Stimulated activated naive CD4-positive, alpha-beta T cell treated with Interleukin-2 at 50 U/mL for 16 hours (primary cell): ENCODE results near the gene MRPS34.
A peak's percentile ranks its signal among the peaks of the same experiment; 100 is the strongest.
"Not testable (repeated sequence)": the region's sequence is repeated elsewhere in the genome, so short reads cannot be mapped to it uniquely, and the experiment has no call there.

Experiments
- DNase-seq: peaks from one replicate; lab custom pipeline; 2025; lab: John Stamatoyannopoulos, UW

The MRPS34 gene

DNA sequence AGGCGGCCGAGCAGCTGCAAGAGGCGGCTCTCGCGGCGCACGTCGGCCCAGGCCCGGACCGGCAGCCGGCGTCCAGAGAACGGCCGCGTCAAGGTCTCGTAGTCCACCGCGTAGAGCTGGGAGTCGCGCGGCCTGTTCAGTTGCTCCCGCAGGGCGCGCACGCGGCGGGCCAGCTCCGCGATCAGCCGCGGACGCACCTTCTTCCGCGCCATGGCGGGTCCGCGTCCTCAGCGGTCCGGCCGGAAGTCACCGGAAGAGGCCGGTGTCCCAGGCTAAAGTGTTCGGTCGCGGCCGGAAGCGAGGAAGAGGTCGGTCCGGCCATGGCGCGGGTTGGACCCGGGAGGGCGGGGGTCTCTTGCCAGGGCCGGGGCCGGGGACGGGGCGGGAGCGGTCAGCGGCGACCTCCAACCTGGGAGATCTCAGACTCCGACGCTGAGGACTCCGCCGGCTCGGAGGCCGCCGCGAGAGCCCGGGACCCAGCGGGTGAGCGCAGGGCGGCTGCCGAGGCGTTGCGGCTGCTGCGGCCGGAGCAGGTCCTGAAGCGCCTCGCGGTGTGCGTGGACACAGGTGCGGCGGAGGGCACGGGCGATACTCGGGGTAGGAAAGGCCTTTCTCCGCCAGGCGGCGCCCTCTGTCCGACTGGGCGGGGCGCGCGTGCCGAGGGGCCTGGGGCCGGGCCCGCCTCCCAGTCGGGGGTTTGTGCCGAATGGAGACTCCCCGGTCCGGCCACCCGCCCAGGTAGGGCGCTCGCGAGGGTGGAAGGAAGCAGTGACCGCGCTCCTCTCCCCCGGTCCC, at the start of gene MRPS34:
Gene MRPS34, minus strand, starts transcription at position 227 of the 795 bp plus-strand sequence. Its CDS starts 15 bp downstream, at position 212.
- DNase-seq, result peak; percentile 71

DNA sequence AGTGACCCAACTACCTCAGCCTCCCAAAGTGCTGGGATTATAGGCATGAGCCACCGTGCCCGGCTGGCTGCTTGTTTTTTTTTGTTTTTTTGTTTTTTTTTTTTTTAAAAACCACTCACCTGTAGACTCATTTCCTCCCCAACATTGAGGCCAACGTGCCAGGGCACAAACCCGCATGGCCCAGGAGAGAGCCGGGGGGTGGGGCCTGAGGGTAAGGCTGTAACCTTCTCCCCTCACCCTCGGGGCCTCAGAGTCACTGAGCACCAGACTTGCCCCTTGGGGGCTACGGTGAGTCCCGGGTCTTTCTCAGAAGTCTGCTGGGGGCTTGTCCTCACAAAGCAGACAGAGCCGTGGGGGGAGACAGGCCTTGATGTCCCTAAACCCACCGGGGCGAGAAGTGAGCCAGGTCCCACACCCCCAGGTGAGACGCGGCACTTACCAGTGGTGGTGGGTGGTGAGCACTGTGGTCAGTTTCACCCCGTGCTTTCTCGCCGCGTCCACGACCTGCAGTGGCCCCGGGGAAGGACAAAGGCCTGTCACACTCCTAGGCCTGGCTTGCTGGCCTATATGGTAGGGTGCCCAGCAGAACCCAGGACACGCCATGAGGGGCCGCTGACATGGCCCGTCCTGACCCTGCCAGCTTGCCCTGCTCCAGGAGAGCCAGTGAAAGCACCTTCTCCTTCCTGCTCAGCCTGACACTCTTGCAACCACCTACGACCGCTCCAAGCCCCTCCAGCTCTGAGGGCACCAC, 49.1 kb upstream of the MRPS34 start:
- no peak for DNase-seq

DNA sequence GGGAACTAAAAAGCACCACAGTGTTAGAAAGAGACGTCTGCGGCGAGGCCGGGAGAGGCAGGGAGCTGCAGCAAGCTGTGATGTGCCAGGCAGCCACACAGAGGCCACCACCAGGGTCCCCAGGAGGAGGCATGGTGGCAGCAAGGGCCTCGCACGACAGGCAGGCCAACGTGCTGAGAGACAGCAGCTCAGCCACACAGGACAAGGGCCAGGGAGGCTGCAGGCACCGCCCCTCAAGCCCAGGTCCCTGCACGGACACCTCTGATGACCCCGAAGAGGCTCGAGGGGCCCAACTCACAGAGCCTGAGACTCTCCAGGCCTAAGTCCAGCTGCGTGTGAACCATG, 48.0 kb upstream of the MRPS34 start:
- no peak for DNase-seq

DNA sequence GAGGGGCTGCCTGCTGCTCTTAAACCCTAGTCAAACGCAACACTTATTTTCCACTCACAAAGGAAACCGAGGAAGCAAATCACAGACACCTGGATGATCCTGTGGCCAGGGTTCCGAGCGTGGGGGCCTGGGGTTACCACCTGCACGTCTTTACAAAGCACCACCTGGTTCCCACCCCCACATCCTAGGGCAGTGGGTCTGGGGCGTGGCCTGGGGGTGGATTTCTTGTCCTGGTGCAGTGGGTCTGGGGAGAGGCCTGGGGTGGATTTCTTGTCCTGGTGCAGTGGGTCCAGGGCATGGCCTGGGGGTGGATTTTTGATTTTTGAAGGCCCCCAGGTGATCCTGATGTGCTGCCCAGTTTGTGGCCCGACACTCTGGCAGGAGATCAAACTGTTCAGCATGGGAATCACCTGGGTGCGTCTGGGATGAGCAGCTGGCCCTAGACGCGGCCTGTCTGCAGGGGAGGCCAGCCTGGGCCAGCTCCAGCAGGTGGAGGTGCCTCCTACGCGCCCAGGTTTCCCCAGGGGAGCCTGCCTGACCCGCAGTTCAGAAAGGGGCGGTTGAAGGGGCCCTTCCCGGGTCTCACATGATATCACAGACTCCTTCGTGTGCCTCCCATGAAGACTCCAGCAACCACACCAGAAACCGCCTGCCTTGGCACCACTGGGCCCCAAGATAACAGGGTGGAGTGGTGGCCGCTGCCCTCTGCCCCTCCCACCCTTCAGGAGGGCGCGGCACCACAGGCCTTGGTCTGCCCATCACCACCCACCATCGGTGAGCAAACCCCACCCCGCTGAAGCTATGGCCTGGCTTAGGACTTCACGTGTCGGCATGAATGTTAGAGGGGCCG, 47.4 kb upstream of the MRPS34 start:
- DNase-seq, result no peak

DNA sequence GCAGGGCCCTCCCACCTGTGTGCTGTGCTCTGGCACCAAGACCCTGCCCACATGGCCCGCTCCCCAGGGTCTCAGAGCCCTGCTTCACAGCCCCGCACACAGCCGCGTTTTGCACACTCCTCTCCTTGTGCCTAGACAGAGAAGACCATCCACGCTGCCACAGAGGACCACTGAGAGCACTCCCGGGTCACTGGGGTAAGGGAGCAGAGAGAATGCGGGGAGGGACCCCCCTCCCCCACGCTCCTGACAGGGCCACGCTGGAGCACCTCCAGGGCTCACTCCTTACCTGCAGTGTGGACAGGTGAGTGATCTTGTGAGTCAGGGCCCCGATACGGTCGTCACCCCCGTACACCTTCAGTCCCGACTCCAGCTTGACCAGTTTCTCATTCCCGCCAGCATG, 46.7 kb upstream of the MRPS34 start:
- DNase-seq, result no peak

DNA sequence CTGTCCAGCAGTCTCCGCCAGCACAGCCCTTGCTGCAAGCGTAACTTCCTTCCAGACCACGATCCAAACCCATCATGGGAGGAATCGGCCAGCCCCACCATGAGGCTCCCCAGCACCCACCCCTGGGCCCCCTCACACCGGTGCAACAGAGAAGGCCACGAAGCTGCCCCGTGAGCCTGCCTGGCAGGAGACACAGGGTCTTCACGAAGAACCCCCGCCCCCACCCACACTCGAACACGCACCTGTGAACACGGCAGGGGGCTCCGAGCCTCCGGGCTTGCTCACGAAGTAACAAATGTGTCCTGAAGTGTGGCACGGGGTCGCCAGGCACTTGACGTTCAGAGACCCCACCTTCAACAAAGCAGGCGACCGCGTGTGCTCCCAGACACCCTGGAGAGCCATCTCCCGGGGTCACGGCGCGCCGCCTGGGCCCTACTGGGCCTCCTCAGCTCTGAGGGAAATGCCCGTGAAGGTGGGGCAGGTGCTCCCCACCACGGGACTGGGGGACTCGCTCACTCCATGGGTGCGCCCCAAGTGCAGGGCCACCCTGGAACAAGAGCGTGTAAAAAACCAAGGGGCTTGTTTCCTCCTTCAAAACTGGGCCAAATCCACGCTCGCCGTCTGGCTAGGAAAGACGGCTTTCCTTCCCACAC, 46.1 kb upstream of the MRPS34 start:
- no peak for DNase-seq

DNA sequence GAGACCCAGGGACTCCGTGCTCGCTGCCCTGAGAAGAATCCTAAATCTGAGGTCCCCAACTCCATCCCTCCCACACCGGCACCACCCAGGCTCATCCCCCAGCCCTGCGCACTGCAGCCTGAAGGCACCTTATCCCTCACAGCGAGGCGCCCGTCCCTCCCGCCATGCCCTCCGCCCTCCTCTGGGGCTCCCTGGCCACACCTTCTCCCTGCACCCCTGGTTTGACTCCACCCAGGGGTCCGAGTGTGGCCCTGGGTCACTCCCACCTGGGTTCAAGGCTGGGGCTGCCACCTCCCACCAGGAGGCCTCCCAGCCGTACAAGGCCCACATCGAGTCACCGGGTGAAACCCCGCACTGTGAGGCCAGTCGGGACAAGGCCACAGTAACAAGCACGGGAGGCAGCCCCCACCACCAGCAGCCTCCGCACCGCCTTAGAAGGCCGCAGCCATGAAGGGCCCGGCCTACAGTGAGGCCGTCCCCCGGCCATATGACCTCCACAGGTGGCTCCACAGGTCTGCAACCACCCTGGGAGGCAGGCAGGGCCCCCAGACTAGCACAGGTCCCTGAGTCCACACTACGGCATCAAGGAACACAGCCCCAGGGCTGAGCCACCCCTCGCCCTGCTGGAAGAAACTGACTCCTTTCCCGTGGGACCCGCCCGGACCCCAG, 45.4 kb upstream of the MRPS34 start:
- DNase-seq, result no peak

DNA sequence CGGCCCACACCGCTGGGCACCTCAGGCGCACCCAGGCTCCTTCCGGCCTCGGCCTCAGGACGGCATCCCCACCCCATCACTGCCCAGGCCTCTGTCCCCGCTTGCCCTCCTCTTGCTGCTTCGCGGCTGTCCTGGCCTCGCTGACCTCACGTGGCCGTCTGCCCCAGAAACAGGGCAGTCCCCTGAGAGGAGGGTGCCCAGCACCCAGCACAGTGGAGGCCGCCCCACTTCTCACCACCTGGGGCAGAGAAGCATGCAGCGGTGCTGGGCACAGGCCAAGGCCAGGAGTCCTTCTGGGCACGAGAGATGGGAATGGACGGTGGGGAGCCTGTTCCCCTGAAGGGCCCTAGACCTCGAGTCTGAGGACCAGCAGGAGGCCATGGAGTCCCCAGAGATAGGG, 44.8 kb upstream of the MRPS34 start:
- DNase-seq, result no peak

DNA sequence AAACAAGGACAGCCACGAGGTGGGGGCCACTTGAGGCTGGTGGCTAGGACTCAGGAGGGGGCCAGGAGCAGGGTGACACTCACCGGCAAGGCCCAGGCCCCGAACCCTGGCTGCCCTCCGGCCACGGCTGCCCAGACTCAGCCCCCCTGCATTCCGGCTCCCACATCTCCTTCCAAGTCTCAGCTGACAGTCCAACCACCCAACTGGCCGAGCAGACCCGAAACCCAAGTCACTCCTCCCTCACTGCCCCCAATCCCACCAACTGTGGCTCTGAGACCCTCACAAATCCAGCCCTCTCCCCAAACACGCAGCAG, 44.3 kb upstream of the MRPS34 start:
- DNase-seq, result no peak

DNA sequence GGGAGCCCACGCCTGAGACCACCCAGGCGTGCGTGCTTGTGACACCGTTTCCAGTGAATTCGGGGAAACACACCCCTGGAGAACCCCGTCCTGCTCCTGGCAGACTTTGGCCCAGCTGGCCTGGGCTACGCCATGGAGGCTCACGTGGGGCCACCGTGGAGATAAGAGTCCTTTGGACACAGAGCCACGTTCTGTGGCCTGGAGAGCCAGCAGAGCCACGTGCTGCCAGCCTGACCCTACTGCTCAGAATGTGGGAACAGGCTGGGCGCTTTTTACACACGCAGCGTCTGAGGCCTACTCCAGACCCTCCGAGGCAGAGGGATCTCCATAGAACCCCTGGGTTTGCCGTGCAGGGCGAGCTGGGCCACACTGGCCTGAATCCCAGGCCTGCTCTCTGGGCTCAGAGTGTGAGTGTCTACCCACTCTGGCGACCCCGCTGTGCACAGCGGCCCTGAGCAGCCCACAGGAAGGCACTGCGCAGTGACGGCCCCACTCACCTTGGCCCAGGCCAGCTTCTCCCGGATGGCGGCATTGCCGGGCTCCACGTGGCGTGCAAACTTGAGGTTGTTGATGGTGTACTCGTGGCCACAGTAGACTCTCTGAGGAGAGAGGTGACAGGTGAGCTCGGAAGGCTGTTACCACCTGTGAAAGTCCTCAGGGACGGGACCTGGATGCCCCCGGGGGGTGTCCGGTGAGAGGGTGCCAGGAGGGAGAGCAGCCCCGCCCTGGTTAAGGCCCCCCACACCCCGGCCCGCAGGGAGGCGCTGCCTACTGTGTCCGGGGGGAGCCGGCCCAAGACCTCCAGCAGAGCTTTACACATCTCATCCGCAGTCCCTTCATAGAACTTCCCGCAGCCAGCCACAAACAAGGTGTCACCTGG, 43.7 kb upstream of the MRPS34 start:
- no peak for DNase-seq

DNA sequence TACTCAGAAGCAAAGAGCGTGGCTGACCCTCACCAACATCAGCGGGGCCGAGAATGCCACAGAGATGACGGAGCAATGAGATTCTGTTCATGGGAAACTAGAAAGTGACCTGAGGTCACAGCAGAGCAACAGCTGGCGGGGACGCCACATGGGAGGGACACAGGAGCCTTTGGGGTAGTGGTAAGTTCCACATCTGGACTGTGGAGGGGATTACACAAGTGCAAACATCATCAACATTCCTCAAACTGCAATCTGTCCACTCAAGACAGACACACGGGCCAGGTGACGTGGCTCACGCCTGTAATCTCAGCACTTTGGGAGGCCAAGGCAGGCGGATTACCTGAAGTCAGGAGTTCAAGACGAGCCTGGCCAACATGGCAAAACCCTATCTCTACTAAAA, 42.5 kb upstream of the MRPS34 start:
- no peak for DNase-seq

DNA sequence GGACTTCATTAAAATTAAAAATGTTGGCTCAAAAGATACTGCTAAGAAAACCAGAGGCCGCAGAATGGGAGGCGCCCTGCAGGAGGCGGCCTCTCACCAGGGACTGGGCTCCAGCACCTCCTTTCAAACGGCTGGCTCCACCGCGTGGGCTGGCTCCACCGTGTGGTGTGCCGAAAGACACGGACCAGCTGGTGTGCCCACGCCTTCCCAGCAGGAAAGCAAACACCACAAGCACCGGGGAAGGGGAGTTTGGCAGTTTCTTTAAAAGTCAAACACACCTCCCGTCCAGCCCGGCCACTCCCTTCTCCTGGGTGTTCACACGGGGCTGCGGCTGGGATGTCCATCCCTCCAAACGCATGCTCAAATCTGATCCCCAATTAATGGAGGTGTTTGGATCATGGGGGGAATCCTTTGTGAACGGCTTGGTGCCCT, 39.8 kb upstream of the MRPS34 start:
- peak; percentile 11 for DNase-seq

DNA sequence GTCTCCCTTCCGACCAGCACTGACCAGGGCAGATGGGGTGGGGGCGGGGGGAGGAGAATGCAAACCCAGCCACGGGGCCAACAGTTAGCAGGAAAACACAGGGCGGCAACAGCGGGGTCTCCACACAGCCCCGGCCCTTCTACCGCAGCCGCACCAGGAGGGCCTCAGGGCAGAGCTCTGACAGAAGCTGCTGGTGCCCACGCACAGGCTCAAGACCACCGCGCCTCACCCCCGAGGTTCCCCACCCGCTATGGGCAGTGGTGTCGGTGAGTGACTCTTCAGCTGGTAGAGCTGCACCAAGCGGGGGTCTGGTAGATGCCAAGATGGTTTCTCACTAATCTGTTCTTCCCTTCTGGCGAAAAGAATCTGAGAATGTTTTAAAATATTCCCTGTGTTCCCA, 37.6 kb upstream of the MRPS34 start:
- DNase-seq, result no peak

DNA sequence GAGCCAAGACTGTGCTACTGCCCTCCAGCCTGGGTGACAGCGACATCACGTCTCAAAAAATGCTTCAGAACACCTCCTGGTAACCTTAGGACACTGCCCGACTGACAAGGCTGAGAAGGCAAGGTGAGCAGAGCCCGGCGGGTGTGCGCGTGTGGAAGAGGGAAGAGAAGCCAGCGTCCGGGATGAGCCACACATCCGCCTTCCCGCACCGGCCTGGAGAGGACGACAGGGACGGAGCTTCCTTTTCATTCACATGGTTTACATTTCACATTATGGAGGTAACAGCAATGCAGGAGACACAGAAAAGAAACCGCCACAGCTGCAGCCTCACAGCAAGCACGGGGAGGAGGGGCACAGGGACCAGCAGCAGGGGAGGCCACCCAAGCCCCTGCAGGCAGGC, 37.2 kb upstream of the MRPS34 start:
- no peak for DNase-seq

DNA sequence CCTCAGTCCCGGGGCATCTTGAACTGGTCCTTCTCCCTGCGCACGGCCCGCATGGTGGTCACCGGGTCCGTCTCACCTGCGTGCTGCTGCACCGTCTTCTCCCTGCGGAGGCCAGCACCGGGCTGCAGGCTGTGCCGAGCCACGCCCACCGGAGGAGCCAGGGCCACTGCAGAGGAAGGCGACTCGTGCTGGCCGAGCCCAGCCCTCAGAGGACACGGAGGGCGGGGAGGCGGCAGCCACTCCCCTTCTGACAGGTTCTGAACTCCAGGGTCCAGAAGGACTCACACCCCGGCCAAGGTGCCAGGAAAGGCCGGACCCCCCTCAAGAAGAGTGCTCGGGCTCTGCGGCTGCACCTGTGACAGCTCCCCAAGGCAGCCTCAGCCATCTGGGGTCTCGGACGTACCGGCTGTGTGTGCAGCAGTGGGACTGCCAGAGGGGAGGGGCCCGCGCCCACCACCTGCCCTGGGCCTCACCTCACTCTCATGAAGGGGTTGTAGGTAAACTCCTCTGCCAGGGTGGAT, 36.4 kb upstream of the MRPS34 start:
- DNase-seq, result no peak

DNA sequence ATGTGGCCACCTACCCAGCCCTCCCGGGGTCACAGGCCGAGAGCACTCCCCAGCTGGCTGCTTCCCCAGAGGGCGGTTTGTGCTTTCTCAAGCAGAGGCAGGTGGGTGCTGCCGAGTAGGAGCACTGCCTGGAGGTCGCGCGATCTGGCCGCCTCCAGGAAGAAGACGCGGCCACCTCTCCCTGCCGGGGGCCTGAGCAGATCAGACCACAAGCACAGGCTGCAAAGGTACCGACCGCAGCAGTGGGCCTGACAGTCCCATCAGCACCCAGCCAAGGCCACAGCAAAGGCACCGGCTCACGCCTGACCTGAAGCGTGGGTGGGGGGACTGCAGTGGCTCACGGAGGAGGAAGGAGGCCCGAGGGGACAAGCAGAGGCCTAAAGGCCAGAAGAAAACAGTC, 35.8 kb upstream of the MRPS34 start:
- no peak for DNase-seq

DNA sequence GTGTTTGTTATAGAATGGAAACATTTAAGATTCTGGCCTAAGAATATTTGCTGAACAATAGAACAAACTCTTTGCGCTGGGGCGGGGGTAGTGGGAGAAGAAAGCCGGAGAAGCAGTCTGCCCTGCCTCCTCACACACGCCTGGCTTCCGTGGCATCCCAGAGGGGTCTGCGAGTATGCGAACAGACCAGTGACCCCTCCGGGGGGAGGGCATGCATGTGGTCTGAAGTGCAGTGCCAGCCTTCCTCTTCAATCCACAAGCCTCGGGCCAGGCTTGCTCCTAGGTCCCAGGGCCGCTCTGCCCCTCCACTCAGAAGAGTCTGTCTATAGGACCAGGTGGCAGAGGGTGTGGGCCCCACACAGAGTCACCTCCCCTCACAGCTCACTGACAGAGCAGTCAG, 34.7 kb upstream of the MRPS34 start:
- no peak for DNase-seq

DNA sequence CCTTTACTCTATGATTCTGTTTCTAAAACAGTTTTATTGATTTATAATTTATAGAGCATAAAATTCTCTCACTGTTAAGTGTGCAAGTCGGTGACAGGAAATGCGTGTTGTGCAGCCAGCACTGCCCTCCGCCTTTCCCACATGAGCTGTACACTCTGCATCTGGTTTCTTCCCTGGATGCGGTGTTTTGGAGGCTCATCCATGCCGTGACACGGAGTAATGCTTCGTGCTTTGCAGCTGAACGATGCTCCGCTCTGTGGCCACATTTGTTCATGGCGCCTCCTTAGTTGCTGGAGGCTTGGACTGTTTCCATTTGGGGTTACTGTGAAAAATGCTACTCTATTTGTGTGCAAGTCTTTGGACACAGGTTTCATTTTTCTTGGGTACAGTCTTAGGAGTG, 27.8 kb upstream of the MRPS34 start:
- DNase-seq, result no peak

DNA sequence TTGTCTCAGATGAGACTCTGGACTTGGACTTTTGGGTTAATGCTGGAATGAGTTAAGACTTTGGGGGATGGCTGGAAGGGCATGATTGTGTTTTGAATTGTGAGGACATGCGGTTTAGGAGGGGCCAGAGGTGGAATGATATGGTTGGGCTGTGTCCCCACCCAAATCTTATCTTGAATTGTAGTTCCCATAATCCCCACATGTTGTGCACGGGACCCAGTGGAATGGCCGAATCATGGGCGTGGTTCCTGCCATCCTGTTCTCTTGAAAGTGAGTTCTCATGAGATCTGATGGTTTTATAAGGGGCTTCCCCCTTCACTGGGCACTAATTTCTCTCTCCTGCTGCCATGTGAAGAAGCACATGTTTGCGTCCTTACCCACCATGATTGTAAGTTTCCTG, 26.3 kb upstream of the MRPS34 start:
- DNase-seq, result not testable (repeated sequence)

DNA sequence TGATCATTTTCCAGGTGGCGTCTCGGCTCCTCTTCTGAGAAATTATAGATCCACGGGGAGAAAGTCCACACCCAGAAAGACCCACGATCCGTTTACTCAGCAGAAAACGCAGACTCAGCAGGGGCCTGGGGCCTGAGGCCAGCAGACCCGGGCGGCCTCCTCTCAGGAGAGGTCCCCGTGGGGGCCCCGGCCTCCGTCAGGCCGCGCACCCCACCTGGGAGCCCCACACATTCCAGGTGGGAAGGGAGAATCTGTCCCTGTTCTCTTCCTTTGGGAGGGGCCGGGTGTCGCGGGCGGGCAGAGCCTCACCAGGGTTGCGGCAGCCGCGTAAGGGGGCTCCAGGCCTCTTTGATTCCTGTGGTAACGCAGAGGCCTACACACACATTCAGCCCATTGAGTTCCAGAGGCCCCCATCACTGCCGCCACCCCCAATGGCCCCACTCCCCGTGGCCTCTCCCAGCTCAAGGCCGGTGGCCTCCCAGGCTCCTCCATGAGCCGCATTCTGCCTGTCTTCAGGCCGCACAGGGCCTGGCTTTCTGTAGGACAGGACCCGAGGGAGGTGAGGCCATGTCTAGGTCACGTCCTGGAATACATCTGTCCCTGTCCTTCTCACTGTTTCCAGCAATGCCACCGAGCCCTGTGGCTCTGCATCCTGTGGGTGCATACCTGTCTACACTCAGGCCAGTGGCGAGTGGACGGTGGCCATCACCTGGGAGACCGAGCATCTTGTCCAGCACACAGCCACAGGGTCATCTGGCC, 22.2 kb upstream of the MRPS34 start:
- no peak for DNase-seq
